H1 (cell line): ENCODE data around the gene AKAP7. TPM values are rescaled to one million over a fixed set of nuclear protein-coding genes. Genes with fewer than 3 reads are reported as not detected.

Experiments used
- JUN ChIP-seq: IDR thresholded peaks from 2 replicates; pipeline ENCODE4 v1.6.1; 2011; ENCODE audit warnings: low read depth, mild to moderate bottlenecking, improper control_type of control experiment, low read length
- RFX5 ChIP-seq: IDR thresholded peaks from 2 replicates; pipeline ENCODE4 v1.6.1; 2011; ENCODE audit warnings: low read depth, low read length, improper control_type of control experiment, borderline replicate concordance
- ZNF274 ChIP-seq: IDR thresholded peaks from 2 replicates; pipeline ENCODE4 v1.7.0; 2012; ENCODE audit warnings: low read length, borderline replicate concordance; ENCODE audit errors: extremely low read depth
- polyA plus RNA-seq, 7 experiments: library from polyadenylated mRNA; depleted of rRNA in 3 of 7; stranded (reverse) in 5 of 7; unstranded in 2 of 7; fragments of >200 nt in 5 of 7; fragments of 200-250 nt in 2 of 7; gene quantifications; 1 replicate in 5 of 7; 2 replicates in 1 of 7; 4 replicates in 1 of 7; pipeline versions ENCODE4 v1.2.1 to v1.2.3, GENCODE V29; 2011 to 2013; ENCODE audit warnings: missing spikeins in 2 of 7, mixed read lengths in 2 of 7
- total RNA-seq: library from RNA; stranded (reverse); fragmentation: NEBNext Ultra II Directional; extraction: Animal tissue kit (Norgen Biotek cat#: 25700); gene quantifications from 2 replicates; pipeline ENCODE4 v1.2.1, GENCODE V29; 2021
- TF ChIP-seq, protein P1 (sequence below): IDR thresholded peaks from 2 replicates; pipeline ENCODE4 v1.6.1; 2012; ENCODE audit warnings: inconsistent platforms
- TF ChIP-seq, protein P2 (sequence below): fragments of 300-600 bp; sonication (generic); IDR thresholded peaks from 2 replicates; pipeline ENCODE4 v1.7.1; 2012; ENCODE audit warnings: low read length, moderate library complexity, mild to moderate bottlenecking, inconsistent platforms; ENCODE audit not compliant: insufficient replicate concordance

AKAP7 gene
- total and polyA plus RNA-seq, 2 of the 8 experiments (the other 6 are each of a cell fraction or from before 2014, with no cell fraction given) = 4.7 to 16.9 TPM

DNA sequence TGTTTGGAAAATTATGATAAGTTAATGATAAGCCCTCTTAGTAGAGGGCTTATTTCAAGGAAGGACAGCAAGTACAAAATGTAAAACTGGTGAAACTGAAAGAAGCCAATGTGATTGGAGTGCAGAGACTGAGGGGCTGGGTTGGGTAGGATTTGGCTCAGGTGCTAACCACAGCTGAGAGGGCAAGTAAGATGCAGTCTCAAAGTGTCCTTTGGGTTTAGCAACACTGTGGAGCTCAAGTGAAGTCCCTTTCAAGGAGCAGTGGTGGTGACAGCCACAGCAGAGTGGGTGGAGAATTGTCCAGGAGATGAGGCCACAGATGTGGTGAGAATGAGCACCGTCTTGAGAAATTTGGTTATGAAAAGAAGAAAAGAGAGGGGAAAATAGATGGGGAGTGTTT, 181.4 kb downstream of the AKAP7 start (continued):
- TF ChIP-seq, protein P1, sequence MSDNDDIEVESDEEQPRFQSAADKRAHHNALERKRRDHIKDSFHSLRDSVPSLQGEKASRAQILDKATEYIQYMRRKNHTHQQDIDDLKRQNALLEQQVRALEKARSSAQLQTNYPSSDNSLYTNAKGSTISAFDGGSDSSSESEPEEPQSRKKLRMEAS = no peak
- TF ChIP-seq RFX5 (no peak), JUN (no peak), ZNF274 (no peak)
- TF ChIP-seq, protein P2, sequence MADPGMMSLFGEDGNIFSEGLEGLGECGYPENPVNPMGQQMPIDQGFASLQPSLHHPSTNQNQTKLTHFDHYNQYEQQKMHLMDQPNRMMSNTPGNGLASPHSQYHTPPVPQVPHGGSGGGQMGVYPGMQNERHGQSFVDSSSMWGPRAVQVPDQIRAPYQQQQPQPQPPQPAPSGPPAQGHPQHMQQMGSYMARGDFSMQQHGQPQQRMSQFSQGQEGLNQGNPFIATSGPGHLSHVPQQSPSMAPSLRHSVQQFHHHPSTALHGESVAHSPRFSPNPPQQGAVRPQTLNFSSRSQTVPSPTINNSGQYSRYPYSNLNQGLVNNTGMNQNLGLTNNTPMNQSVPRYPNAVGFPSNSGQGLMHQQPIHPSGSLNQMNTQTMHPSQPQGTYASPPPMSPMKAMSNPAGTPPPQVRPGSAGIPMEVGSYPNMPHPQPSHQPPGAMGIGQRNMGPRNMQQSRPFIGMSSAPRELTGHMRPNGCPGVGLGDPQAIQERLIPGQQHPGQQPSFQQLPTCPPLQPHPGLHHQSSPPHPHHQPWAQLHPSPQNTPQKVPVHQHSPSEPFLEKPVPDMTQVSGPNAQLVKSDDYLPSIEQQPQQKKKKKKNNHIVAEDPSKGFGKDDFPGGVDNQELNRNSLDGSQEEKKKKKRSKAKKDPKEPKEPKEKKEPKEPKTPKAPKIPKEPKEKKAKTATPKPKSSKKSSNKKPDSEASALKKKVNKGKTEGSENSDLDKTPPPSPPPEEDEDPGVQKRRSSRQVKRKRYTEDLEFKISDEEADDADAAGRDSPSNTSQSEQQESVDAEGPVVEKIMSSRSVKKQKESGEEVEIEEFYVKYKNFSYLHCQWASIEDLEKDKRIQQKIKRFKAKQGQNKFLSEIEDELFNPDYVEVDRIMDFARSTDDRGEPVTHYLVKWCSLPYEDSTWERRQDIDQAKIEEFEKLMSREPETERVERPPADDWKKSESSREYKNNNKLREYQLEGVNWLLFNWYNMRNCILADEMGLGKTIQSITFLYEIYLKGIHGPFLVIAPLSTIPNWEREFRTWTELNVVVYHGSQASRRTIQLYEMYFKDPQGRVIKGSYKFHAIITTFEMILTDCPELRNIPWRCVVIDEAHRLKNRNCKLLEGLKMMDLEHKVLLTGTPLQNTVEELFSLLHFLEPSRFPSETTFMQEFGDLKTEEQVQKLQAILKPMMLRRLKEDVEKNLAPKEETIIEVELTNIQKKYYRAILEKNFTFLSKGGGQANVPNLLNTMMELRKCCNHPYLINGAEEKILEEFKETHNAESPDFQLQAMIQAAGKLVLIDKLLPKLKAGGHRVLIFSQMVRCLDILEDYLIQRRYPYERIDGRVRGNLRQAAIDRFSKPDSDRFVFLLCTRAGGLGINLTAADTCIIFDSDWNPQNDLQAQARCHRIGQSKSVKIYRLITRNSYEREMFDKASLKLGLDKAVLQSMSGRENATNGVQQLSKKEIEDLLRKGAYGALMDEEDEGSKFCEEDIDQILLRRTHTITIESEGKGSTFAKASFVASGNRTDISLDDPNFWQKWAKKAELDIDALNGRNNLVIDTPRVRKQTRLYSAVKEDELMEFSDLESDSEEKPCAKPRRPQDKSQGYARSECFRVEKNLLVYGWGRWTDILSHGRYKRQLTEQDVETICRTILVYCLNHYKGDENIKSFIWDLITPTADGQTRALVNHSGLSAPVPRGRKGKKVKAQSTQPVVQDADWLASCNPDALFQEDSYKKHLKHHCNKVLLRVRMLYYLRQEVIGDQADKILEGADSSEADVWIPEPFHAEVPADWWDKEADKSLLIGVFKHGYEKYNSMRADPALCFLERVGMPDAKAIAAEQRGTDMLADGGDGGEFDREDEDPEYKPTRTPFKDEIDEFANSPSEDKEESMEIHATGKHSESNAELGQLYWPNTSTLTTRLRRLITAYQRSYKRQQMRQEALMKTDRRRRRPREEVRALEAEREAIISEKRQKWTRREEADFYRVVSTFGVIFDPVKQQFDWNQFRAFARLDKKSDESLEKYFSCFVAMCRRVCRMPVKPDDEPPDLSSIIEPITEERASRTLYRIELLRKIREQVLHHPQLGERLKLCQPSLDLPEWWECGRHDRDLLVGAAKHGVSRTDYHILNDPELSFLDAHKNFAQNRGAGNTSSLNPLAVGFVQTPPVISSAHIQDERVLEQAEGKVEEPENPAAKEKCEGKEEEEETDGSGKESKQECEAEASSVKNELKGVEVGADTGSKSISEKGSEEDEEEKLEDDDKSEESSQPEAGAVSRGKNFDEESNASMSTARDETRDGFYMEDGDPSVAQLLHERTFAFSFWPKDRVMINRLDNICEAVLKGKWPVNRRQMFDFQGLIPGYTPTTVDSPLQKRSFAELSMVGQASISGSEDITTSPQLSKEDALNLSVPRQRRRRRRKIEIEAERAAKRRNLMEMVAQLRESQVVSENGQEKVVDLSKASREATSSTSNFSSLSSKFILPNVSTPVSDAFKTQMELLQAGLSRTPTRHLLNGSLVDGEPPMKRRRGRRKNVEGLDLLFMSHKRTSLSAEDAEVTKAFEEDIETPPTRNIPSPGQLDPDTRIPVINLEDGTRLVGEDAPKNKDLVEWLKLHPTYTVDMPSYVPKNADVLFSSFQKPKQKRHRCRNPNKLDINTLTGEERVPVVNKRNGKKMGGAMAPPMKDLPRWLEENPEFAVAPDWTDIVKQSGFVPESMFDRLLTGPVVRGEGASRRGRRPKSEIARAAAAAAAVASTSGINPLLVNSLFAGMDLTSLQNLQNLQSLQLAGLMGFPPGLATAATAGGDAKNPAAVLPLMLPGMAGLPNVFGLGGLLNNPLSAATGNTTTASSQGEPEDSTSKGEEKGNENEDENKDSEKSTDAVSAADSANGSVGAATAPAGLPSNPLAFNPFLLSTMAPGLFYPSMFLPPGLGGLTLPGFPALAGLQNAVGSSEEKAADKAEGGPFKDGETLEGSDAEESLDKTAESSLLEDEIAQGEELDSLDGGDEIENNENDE = no peak
